Activated effector memory CD4-positive, alpha-beta T cell treated with Interleukin-2 at 50 U/mL for 16 hours (primary cell): ENCODE data around the gene DBX1.

ENCODE experiments used
- DNase-seq: peaks from one replicate; pipeline ENCODE4 v3.0.0-alpha.2; 2020

DBX1 gene

DNA sequence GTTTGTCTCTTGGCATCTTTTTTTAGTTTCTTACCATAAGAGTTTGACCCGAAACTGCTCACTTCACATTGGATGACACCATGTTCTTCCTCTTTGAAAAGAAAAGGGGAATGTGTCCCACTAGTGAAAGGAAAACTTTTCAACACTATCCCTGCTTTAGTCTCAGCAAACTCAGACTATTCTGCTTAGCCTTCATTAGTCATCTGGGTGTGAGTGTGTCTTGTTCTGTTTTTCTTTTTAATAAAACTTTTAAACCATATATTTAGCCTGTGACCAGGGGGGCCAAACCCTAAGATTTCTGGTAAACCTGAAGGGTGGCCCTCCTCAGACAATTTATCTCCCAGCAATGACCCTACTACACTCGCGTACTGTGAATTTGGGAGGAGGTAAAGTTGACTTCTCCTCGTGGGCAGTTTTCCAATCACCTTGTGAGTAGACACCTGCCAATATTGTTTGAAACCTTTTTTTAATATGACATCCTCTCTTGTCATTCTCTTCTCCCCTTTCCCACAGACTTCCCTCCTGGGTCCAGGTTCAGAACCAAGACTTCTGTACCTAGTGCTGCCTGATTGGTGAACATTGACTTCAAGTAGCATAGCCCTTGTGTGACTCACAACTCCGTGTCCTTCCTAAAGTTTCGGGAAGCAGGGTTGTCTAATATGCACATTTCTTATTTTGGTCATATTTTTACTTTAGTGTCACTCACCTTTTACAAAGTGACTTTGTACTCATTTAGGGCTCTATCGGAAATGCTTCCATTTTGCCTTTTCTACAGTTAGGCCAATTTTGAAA is 39.9 kb downstream of the DBX1 start:
- no peak for DNase-seq

DNA sequence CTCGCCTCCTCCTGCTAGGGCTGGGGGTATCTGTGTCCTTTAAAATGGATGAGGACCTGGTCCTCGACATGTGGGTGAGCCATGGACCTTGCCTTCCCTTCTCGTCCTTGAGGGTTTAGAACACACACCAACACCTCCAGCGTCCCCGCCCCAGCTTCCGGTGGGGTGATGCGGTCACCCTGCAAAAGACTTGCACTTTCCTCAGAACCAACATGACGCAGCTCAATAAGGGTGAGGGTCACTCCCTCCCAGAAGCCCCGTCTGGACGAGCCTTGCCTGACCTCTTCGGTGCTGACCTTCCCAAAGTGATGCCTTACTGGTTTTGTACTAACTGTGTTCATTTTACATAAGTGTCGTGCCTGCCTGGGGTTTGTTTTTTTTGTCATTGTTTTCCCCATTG is 41.0 kb downstream of the DBX1 start:
- DNase-seq = no peak

DNA sequence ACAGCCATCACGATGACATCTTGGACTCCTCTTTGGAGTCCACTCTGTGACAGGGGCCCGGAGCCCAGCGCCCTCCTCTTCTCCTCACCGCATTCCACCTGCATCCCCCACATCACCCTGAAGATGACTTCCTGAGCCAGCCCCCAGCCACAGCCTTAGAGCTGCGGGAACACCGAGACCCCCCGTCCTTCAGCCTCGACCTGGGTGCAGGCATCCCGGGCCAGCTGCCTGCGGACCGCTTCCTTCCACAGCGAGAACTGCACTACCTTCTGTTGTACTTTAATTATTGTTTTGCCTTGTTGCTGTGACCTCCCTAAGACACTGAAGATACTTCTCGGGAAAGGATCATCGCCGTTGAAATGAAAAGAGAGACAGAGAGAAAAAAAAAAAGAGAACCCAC is 42.1 kb downstream of the DBX1 start:
- no peak for DNase-seq

DNA sequence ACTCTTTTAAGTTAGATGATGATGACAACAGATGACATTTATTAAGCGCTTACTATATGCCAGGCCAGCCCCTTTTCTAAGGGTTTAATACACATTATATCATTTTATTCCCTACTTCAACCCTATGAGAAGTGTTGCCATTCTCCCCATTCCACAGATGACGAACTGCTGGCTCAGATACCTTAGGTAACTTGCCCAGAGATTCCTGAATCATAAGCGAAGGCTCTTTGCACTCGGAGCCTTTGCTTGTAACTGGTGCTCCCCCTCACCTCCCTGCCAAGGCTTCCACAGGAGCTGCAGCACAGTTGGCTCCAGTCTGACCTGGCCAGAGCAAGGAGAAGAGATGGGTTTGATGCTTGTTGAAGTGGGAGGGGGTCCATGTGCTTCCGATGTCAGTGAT is 43.0 kb downstream of the DBX1 start:
- DNase-seq = no peak

DNA sequence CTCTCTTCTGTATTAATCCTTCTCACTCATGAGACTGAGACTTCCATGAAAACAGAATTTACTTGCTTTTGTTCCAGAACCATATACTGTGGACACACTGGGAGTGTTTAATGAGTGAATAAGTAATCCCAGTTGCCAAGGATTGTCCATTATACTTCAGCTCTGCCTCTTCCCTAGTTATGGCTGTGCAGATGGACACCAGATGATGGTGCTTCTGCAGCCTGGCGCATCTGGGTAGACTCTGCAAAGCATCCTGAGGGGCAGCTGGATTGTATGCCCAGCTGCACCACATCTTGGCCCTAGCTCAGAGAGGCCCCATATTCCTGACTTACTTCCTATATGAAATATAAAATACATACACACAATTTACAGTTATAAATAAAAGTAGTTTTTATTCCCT is 43.5 kb downstream of the DBX1 start:
- no peak for DNase-seq

DNA sequence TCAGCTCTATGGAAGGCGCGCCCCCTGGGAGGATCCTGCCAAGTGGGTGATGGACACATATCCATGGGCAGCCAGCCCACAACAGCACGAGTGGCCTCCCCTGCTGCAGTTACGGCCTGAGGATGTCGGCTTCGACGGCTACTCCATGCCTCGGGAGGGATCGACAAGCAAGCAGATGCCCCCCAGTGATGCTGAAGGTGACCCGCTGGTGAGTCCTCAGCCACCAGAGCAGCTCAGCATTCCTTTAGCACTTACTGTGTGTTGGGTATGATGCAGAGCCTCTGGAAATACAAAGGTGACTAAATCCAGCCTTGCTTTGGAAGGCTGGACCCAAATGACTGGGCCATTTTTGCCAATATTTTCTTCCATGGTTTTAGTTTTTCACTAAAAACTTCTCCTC is 45.7 kb downstream of the DBX1 start:
- no peak for DNase-seq

DNA sequence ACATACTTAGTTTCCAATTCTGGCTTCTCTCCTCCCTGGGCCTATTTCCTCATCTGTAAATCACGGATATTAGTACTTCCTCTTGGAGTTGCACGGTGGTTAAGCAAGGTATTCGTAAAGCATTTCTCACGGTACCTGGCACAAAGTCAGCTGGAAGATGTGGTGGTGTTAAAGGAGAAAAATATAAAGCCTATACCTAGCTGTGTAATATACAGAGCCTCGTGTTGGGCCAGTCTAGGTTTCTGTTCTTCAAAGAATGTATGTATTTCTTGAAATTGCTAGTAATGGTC is 47.2 kb downstream of the DBX1 start:
- DNase-seq = no peak

DNA sequence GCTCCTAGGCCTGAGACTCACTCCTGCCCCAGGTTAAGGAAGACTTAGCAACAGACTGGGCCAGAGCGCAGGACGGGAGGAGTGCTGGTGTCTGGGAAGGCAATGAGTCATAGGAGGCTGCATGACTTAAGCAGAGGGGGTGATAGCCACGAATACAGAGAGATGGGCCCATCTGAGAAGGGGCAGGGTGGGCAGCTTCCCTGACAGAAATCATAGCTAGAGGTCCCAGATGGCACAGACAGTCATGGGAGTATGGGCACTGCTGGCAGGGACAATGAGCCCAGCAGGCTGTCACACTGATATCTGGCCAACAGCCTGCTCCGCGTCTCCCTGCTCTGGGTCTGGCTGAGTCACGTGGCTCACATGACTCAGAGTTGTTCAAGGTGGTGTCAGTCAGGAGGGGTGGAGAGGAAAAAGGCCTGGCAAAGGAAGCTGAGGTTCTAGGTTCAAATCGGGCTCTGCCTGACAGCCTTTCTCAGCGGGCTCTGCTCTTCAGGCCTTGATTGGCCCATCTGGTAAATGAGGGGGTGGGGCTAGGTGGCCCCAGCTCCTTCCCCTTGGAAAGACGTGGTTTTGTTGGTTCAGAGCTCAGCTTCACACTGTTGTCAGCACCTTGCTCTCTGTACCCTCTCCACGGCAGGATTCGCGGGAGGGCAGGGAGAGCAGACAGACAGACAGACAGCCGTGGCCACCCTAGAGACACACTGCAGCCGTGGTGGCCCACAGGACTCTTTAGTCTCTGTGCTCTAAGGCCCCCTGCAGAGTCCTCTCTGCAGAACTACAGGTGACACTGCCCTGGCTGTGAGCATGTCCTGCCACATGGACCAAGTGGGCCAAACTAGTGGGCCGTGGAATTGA is 47.8 kb downstream of the DBX1 start:
- DNase-seq = no peak

DNA sequence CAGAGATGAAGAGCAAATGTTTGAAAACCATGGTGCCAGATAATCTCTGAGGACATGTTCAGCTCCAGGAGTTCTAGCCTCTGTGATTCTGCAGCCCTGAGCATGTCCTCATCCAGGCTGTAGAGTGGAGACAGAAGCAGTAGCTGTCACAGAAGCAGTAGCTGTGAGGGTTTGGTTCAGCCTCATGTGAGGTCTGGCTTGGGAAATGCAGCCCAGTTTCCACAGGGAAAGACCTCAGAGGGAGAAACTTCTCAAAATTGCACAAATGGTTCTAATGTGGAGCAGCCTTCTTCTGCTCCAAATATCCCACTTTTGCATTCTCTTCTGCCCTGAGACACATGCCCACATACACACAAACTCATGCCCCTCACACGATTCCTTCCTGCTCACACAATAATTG is 48.4 kb downstream of the DBX1 start:
- no peak for DNase-seq

DNA sequence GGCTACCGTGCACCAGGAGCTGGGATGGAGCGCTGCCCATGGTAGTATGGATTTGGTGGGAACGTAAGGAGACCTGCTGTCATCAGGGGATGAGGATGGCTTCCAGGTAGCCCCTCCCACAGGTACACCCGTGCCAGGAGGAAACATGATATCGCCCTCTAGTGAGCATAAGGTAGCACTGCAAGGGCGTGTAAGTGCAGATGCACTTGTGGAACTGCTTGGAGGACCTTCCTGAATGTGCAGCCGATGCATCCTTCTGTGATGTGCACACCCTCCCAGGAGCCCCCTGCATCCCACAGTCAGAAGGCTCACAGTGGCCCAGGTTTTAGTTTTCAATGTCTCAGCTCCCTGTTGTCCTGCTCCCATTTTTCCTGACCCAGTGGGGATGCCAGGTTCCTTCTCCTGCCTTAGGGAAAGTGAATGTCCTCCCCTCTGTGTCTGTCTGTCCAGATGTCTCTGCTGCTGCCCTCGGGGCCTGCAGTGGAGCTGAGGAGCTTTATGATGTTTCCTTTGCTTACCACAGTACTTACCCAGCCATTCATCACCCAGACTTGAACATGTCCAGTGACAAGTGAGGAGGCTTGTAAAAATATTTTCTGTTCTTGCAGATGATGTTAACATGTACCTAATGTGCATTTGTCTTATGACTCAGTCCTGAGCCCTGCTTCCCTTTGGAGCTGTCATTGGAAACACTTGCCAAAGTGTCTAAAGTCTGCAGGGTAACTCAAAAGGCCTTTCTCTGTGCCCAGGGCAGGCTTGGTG is 49.2 kb downstream of the DBX1 start:
- no peak for DNase-seq

DNA sequence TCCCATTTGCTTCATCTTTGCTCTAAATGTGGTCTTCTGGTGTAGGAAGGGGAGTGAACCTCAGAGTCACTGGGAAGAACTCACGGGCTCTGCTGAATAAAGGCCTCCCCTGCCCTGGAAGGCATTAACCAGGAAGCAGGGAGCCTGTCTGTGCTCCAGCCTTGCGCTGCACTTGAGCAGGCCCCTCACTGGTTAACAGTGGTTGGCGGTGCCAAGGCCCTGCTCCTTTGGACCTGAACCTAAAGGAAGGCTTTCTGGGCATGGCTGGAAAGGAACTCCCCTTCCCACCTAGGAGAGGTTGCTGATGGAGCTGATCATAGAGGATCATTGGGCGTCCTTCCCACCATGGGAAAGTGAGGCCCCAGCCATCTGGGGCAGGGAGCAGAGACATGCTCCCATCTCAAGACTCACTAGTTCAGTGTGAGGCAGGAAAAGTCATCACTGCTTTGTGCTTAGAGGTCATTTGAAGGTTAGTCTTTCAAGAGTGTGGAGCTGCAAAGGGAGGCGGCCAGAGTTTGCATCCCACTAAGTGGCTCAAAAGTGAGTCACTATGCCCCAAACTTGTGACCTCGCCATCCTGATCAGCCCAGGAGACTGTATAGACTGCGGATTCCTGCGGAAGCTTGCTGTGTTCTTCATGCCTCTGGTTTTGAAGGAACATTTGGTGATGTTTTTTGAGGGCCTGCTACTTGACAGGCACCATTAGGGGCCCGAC is 50.4 kb downstream of the DBX1 start:
- DNase-seq = no peak
